NCI-H2227 (cell line): ENCODE results near the gene HDLBP.

Experiments used
- DNase-seq: peaks from one replicate; lab custom pipeline; 2025; ENCODE audit not compliant: unreplicated experiment; lab: John Stamatoyannopoulos, UW

Gene HDLBP

DNA sequence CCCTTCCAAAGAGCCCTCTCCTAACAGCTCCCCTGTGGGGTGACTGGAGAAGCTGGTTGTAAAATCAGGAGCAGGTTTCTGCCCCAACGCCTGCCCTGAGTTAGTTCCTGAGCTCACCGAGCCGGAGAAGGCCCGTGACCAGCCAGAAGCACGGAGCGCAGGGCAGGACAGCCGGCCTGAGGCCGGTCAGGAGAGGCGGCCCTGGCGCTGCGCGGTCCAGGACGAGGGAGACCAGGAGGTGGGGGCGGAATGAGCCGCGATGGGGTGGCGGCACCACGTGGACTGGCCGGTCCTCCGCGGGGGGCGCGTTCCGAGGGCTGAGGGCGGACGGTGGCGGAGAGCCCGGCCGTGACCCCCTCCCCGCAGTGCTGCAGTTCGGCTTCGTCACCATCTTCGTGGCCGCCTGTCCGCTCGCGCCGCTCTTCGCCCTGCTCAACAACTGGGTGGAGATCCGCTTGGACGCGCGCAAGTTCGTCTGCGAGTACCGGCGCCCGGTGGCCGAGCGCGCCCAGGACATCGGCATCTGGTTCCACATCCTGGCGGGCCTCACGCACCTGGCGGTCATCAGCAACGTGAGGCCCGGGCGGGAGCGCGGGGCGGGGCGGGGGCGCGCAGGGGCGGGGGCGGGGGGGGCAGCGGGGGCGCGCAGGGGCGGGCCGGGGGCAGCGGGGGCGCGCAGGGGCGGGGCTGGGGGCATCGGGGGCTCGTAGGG, 98.0 kb downstream of the HDLBP start:
- DNase-seq, result peak; percentile 66

DNA sequence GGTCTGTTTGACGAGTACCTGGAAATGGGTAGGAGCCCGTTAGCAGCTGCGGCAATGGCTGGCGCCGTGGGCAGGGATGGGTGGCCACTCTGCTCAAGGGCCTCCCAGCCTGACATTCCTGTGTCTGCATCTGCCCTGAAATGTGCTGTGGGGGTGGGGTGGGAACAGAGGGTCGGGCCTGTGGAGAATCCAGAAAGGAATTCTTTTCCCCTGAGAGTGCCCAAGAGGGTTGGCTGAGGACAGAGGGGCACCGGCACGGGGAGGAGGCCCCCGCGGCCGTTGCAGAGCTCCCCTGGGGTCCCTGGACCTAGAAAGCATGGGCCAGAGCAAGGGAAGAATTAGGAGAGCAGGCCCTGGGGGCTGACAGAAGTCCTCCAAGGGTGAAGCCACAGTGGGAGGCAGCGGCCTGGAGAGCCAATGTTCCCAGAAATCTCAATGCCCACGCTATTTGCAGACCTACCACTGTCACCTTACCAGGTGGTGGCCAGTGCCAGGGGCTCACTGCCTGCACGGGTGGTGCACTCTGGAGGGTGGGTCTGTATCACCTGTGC, 99.2 kb downstream of the HDLBP start:
- no peak for DNase-seq

DNA sequence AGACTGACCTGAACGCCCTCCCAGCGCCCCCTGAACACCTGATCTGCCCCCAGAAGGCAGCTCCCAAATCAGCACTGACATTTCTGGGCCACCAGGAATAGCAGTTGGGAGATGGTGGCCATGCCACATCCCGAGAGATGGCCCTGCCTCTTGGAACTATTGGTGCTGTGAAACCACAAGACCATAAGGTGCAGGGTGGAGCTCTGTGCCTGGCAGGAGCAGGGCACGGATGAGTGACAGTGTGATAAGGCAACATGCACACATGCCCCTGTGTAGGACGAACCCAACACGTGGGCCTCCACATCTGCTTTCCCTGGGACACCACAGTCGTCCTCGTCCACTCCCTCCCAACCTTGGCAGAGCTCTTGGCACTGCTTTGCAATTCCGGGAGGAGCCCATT, 100.1 kb downstream of the HDLBP start:
- DNase-seq, result no peak

DNA sequence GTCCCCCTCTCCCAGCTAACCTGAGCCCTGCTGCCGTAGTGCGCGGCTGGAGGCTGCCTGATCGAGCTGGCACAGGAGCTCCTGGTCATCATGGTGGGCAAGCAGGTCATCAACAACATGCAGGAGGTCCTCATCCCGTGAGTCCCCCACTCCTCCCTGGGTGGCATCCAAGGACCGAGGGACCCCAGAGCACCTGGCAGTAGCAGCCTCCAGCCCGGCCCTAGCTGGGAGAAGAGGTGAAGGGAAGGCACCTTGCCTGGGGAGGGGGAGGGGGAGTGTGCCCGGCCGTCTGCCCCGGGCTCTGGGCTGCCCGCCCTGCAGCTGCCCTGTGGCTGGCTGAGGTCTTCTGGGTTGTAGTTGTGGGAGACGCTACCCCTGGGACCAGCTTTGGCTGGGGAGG, 100.7 kb downstream of the HDLBP start:
- no peak for DNase-seq

DNA sequence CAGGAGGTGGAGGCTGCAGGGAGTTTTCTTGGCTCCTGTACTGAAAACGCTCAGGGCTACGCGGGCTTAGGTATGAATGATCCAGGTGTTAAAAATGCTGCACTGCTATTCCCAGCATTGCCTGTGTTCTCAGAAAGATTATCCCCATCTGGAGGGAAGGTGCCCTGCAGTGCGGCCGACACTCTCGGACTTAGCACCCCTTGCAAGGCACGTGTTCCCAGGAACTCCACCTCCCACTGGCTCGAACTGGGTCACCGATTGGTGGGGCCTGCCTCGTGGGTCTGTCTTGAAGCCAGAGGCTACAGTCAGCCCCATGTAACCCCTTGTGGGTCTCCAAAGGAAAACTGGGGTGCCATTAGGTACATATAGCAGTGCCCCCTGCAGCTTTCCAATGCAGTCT, 101.3 kb downstream of the HDLBP start:
- no peak for DNase-seq

DNA sequence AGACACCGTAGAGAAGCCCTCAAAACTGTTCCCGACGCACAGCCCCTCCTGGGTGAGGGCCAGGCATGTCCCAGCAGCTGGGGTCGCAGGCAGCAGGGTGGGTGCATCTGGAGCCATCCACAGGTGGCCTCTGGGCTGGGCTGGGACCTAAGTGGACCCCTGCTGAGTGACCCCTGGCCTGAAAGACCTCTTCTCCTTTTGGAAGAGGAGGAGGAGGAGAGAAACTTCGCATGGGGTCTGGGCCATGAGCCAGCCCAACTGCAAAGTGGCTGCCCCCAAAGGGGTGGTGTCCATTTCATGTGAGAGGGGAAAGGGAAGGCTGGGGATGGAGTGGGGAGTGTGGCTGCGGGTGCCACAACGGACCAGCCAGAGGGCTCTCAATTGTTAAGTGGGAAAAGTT, 101.9 kb downstream of the HDLBP start:
- DNase-seq, result no peak

DNA sequence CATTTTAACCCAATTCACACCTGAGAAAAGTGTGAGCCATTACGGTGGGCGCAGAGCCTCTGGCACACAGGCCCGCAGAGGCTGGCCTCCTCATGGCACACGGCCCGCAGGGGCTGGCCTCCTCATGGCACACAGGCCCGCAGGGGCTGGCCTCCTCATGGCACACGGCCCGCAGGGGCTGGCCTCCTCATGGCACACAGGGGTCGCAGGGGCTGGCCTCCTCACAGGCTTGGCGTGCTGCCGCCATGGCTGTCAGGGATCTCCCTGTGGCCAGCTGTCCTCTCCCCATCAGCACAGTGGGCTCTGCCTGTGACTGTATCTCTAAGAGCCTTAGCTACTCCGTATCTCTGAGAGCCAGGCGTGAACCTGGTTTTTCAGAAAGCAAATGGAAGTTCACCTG, 102.4 kb downstream of the HDLBP start:
- no peak for DNase-seq

DNA sequence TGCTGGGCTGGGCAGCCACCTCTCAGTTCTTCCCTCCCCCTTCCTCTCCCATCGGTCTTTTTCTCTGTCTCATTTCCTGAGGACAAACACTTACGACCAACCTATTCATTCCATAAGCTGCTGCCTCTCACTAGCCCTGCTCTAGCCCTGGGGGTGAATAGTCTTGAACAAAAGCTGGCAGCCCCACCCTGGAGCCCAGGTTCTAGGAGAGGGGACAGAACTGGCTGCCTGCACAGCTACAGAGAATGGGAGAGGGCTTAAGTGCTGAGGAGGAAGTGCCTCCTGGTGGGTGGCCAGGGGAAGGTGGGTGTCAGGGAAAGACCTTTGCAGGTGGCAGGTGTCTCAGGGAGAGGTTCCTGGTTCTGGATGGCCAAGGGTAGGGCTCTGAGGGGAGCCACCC, 104.2 kb downstream of the HDLBP start:
- DNase-seq, result no peak

DNA sequence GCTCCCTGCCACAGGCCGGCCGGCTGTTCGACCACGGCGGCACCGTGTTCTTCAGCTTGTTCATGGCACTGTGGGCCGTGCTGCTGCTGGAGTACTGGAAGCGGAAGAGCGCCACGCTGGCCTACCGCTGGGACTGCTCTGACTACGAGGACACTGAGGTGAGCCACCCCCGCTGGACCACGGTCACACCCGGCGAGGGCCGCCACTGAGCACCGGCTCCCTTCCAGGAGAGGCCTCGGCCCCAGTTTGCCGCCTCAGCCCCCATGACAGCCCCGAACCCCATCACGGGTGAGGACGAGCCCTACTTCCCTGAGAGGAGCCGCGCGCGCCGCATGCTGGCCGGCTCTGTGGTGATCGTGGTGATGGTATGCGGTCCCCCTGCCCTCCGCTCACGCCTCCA, 106.2 kb downstream of the HDLBP start:
- DNase-seq, result no peak

DNA sequence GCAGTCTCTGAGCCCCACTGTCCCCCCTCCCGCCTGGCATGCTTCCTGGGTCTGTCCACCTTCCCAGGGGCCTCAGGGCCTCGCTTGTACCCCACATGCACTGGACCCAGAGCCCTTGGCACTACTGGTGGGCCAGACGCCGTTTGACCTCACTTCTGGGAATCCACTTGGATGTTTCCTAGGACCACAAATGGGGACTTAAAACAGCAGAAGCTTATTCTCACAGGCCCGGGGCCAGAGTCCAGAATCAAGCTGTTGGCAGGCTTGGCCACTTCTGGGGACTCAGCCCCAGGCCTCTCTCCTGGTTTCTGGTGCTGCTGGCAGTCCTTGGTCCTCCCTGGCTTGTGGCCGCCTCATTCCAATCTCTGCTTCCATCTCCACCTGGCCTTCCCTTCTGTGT, 107.4 kb downstream of the HDLBP start:
- DNase-seq, result no peak

DNA sequence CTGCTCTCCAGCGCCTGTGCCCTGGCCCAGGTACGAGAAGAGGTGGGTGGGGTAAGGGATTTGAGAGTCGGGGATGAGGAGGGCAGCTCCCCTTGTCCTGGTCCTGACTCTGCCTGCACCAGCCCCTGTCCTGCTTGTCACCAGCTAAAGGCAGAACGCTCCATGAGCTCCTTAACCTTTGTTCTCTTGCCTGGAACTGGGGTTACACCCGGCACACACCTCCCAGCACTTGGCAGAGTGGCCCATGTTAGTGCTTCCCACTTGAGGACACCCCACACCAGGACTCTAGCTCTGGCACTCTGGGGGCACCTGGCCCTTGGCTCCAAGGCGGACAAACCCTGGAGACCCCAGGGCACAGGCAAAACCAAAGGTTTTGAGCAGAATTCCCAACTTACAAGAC, 107.8 kb downstream of the HDLBP start:
- DNase-seq, result no peak

DNA sequence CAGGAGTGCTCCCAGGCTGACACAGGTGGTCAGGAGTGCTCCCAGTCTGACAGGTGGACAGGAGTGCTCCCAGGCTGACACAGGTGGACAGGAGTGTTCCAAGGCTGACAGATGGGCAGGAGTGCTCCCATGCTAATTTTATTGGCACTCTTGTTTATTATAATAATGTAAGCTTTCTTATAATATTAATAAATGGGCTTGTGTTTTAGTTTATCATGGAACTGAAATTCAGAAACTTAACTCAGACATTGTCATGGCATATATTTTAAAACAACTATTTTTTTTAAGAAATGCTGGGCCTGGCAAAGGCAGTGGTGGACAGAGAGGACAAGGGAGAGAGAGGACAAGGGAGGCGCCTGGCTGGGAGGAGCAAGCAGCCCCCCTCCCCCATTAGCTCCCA, 108.3 kb downstream of the HDLBP start:
- DNase-seq, result no peak

DNA sequence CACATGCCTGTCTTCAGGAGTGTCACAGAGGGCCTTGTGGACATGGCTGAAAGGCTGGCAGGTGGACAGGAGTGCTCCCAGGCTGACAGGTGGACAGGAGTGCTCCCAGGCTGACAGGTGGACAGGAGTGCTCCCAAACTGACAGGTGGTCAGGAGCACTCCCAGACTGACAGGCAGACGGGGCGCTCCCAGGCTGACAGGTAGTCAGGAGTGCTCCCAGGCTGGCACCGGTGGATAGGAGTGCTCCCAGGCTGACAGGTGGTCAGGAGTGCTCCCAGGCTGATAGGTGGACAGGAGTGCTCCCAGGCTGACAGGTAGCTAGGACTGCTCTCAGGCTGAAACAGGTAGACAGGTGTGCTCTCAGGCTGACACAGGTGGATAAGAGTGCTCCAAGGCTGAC, 110.4 kb downstream of the HDLBP start:
- DNase-seq, result no peak

DNA sequence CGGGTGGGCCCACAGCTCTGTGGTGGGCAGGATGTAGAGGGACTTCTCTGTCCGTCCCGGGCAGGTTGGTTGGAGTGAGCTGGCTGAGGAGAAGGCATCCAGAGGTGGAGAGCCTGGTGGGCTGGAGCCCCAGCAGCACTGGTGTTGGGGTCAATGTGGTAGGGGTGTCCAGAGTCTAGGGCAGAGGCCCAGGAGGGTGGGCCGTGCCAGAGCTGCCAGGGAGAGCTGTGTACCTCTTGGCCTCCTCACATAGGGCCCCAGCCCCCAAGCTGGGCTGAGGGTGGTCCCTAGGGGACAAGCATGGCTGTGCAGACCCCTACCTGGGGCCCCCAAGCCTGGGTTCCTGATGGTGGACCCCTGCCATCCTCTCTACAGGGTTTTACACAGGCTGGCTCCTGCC, 111.0 kb downstream of the HDLBP start:
- DNase-seq, result no peak

DNA sequence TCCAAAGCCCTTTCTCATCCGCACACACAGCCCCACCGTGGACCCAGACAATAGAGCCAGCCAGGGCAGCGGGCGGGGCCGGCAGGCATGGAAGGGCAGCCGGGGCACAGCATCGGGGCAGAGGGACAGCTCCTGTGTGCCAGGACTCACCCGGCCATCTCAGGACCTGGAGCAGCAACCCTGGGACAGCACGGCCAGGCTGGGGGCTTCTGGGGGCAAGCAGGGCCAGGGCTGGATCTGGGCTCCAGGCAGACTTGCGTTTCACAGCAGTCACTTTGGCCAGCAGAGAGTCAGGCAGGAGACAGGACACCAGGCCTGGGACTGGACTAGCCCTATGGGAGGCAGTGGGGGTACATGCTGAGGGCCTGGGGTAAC, 111.5 kb downstream of the HDLBP start:
- DNase-seq, result no peak

DNA sequence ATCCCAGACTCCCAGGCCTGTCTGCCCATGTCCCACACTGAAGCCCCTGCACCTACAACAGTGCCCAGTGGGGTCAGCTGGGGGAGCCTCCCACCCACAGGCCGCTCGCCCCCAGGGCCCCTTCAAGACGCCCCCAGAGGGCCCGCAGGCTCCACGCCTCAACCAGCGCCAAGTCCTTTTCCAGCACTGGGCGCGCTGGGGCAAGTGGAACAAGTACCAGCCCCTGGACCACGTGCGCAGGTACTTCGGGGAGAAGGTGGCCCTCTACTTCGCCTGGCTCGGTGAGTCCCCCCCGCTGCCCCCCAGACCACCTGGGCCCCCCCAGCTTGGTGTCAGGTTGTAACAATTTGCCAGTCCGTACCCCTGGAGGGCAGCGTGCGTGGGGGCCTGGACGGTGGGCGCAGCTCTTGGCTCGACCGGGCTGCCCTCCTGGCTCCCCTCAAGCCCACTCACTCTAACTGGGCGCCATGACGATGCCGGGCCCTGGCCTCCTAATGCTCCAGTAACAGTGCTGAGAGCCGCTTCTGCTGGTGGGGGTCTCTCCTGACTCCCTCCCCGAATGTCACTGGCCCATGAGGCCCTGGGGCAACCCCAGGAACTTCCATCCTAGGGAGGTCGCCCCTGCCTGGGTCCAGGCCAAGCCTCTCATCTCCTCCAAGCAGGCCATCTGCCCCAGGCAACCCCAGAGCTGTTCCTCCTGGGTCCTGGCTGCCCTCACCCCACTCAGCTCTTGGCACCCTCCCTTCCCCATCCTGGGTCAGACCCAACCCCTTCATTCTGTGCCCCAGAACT, 112.1 kb downstream of the HDLBP start:
- DNase-seq, result no peak

DNA sequence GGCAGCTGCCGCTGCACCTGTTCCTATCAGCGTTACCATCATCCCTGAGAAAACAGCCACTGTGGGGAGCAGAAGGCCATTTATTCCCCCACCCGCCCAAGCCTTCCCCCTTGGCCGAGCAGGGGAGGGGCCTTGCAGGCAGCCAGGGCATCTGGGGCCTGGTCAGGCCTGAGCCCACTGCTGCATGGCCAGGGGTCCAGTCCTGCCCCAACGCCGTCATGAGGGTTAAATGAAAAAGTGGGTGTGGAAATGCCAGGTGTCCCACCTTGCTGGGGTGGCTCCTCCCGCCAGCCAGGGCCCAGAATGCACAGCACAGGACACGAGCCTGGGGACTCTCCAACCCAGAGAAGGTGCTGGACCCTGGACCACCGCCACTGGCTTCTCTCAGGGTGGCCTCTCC, 112.8 kb downstream of the HDLBP start:
- no peak for DNase-seq

DNA sequence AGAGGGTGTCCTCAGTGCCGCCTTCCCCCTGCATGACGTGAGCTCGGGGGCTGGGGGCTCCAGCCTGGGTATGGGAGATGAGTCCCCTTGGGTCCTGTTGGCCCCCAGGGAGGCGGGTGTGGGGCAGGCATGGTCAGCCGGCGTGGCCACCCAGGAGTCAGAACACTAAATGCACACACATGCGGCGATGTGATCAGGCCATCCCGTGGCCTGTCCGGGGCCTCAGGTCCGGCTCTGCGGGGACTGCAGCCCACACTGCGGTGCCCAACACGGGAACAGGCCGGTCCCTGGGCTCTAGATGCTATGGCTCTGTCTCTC, 113.2 kb downstream of the HDLBP start:
- no peak for DNase-seq

DNA sequence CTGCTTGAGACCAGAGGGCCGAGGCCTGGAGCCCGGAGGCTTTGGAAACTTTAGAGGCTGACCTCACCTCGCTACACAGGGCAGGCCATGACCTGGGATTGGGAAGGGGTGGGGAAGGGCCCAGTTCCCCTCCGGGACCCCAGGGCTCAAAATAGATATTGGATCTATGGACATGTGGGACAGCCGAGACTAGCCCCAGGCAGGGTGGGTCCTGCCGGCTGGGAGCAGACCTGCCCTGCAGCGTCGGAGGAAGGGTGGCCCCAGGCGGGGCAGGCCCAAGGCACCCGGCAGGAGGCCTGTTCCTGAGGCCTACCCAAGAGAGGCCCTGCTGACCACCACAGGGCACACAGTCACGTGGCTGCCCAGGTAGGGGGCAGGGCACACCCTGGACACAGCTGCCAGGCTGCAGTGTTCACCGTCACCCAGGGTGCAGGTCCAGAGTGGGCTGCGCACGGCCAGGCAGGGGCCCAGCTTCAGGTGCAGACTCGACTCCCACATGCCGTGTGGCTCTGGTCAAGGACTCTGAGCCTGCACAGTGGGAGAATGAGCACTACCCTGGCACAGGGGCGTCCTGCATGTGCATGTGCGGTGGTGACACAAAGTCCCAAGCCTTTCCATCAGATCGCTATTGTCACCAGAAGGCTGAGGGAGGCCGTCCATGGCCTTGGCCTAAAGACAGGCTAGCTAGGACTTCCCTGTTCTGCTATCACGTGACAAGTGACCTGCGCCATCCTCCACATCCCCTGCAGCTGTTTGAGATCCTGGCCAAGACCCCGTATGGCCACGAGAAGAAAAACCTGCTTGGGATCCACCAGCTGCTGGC, 113.8 kb downstream of the HDLBP start:
- no peak for DNase-seq

DNA sequence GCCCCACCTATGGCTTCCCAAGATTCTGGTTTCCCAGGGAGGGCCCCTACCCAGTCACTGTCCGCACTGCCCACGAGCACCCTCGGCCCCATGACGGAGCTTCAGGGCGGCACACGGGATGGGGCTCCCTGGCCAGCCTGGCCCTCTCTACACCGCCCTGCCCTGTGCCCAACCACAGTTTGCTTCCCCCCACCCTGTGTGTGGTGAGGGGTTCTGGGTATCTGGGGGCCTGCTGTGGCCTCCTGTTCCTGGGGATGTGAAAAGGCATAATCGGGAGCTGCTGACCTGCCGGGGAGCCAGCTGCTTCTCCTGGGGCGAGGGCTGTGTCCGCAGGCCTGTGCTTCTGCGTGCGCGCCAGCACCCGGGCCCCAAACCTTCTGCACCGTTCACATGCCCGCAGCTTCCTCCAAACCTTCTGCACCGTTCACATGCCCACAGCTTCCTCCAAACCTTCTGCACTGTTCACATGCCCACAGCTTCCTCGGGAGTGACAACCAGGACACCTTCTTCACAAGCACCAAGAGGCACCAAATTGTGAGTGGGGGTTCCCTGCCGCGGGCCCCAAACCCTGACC, 114.6 kb downstream of the HDLBP start:
- DNase-seq, result no peak
